Eye (tissue), 1 donor: ENCODE data around the gene C5AR1.
"Not testable (repeated sequence)": the region's sequence is repeated elsewhere in the genome, so short reads cannot be mapped to it uniquely, and the experiment has no call there.

ENCODE experiments used
- DNase-seq: peaks from one replicate; pipeline ENCODE4 v3.0.0-alpha.2; 2015

C5AR1 gene

DNA sequence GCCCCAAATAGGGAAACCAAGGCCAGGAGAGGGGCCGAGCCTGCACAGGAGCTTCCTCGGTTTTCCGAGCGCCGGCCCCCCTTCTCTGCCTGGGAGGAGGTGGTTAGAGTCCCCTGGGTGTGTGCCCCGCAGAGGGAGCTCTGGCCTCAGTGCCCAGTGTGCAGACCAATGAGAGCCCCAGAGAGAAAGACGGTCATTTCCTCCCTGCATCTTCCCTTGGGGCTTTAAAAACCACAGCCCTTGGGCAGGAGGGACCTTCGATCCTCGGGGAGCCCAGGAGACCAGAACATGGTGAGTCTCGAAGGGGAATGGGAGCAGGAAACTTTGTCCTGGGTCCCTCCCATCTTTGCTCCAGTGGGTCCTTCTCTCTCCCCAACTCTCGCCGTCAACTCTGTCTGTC, at the start of gene C5AR1:
Gene C5AR1 (plus strand): TSS at position 254 of the 400 bp plus-strand sequence. CDS start 35 bp downstream, at position 289.
- DNase-seq: no peak

DNA sequence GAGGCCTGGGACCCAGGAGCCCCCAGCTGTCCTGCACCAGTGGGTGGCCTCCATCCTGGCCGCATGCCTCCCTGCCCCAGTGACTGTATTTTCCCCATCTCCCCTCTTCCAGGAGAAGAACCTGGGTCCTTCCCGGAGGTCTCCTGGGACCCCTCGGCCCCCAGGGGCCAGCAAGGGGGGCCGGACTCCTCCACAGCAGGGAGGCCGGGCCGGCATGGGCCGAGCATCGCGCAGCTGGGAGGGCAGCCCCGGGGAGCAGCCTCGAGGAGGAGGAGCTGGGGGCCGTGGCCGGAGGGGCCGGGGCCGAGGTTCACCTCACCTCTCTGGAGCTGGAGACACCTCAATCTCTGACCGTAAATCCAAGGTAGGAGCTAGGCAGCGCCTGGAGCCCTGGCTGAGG, 49.2 kb upstream of the C5AR1 start:
- no peak for DNase-seq

DNA sequence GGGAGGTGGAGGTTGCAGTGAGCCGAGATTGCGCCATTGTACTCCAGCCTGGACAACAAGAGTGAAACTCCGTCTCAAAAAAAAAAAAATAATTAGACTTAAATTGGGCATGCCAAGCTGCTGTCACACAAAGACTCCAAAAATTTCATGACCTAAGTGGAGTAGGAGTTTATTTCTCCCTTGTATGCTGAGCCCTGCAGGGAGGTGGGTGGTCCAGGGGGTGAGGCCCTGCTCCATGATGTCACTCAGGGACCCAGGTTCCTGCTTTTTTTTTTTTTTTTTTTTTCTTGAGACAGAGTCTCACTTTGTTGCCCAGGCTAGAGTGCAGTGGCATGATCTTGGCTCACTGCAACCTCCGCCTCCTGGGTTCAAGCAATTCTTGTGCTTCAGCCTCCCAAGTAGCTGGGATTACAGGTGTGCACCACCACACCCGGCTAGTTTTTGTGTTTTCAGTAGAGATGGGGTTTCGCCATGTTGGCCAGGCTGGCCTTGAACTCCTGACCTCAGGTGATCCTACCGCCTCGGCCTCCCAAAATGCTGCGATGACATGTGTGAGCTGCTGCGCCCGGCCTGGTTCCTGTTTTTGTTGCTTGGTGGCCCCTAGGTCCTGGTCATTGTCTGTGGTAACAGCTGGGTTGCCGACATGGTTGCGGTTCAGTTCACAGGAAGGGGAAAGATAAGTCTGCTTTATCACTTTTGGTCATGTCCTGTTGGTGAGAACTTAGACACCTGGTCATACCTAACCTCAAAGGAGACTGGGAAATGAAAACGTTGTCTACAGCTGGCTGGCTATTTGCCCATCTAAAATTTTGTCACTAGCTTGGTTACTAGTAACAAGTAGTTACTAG, 47.5 kb upstream of the C5AR1 start:
- DNase-seq: not testable (repeated sequence)

DNA sequence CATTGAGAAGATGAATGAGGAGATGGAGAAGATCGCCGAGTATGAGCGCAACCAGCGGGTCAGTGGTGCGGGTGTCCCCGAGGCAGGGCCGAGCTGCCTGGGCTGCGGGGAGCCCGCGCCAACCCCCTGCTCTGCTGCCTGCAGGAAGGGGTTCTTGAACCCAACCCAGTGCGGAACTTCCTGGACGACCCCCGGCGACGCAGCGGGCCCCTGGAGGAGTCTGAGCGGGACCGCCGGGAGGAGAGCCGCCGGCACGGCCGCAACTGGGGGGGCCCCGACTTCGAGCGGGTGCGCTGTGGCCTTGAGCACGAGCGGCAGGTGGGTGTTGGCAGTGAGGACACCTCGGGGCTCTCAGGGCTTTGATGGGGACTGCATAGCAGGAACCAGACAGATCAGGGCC, 45.0 kb upstream of the C5AR1 start:
- no peak for DNase-seq

DNA sequence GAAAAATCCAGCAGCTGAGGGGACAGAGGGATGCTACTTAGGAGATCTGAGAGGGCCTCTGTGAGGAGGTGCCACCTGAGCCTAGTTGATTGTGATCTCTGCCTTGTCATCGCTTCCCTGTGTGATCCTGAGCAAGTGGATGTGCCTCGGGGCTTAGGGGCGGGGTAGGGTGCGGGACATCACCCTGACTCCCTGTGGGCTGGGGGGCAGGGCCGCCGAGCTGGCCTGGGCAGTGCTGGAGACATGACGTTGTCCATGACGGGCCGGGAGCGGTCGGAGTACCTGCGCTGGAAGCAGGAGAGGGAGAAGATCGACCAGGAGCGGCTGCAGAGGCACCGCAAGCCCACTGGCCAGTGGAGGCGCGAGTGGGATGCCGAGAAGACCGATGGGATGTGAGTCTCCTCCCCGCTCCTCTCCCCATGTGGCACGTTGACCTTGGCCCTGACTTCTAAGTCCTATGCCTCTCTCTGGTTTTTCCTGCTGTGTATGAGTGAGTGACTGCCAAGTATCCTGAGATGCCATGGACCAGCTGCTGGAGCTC, 43.2 kb upstream of the C5AR1 start:
- DNase-seq: no peak

DNA sequence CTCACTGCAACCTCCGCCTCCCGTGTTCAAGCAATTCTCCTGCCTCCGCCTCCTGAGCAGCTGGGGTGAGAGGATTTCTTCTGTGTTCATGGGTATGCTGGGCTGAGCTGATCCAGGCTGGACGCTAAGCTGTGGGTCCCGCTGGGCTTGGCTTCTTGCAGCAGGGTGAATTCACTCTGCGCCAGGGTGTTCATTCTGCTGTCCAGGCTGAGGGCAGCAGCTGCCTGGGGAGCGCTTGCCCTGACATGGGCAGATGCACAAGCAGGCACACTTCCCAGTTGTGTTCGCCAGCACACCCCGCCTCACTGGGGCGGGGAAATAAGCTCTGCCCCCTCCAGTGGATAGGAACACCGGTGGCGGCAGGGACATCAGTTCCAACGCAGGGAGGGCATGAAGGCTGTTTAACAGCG, 42.3 kb upstream of the C5AR1 start:
- no peak for DNase-seq

DNA sequence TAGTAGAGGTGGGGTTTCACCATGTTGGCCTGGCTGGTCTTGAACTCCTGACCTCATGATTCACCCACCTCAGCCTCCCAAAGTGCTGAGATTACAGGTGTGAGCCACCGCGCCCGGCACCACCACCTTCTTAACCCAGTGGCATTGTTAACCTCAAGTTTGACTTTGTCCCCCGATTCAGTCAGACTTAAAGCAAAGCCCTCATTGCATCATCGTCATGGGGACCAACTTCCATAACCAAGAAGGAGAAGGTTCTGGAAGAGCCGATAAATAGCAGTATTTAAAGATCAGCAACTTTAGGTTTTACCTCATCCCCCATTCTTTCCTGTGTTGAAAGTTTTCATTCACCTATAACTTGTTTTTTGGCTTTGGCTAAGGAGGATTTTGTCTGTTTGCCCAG, 41.6 kb upstream of the C5AR1 start:
- no peak for DNase-seq

DNA sequence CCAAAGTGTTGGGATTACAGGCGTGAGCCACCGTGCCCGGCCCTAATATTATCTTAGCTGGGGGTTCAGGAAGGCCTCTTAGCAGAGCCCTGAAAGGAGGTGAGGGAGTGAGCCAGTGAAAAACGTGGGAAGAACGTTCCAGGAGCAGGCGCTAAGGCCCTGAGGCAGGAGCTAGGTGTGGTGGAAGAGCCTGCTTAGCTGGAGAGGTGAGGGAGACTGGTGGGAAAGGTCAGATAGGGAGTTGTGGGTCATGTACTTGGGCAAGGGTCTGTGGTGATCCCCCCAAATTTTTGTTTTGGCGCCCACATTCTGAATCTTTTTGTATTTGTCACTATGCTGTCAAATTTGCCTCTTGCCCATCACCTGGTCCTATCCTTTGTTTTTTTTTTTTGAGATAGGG, 40.1 kb upstream of the C5AR1 start:
- DNase-seq: no peak

DNA sequence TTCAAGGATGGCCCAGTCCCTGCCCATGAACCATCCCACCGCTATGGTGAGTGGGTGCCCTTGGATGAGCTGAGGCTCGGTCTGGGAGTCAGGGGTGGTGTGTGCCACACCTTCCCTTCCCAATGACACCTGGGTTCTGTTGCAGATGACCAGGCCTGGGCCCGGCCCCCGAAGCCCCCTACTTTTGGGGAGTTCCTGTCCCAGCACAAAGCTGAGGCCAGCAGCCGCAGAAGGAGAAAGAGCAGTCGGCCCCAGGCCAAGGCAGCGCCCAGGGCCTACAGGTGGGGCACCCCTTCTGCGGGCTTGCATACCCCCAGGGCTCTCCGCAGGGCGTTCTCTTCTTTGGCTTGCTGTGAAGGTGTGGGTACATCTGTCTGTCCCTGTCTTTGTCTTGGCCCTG, 39.3 kb upstream of the C5AR1 start:
- DNase-seq: no peak

DNA sequence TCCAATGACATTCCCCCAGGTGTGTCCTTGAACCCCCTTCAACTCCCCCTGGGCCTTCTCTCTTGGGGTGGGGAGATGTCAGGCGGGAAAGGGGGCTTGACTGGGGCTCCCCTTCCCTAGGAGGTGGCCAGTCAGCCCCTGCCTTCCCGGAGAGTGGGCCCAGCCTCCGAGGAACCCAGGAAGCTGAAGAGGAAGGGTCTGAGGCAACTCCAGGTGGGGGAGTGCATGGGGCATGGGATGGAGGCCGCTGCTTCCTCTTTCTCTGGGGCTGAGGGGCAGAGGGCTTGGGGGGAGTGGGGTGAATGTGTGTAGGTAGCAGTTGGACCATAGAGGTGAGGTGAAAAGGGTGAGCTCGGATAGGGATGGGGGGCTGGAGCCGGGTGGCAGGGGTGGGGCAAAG, 37.7 kb upstream of the C5AR1 start:
- no peak for DNase-seq

DNA sequence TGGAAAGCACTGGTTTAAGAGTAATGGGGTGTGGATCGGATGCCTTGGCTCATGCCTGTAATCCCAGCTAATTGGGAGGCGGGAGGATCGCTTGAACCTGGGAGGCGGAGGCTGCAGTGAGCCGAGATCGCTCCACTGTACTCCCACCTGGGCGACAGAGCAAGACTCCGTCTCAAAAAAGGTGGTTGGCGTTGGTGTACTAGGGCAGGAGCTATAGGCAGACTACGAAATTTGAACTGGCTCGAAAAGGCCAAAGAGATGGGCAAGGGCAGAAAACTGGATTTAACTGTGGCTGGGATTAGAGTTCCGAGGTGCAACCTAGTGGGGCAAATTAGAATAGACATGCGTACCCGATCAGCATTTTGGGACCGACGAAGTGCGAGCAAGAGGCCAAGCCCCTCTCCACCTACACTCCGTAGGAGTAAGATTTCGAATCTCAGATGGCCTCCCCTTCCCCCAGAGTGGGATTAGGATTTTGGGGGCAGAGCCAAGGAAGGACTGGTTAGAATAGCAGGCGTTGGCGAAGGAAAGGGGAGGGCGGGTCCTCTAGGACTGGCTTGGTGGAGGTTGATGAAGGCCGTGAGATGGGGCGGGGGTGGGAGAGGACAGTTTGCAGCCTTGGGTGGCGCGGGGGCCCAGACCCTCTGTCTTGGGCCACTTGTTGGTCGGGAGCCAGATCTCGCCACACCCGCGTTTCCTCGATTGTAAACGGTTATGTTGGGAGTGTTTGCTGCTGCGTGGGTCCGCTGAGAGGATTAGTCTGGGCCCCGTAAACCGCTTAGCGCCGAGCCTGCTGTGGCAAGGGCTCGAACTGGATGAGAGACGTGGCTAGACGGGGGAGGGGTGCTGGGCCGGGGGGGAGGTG, 37.0 kb upstream of the C5AR1 start:
- DNase-seq: peak; percentile 85

DNA sequence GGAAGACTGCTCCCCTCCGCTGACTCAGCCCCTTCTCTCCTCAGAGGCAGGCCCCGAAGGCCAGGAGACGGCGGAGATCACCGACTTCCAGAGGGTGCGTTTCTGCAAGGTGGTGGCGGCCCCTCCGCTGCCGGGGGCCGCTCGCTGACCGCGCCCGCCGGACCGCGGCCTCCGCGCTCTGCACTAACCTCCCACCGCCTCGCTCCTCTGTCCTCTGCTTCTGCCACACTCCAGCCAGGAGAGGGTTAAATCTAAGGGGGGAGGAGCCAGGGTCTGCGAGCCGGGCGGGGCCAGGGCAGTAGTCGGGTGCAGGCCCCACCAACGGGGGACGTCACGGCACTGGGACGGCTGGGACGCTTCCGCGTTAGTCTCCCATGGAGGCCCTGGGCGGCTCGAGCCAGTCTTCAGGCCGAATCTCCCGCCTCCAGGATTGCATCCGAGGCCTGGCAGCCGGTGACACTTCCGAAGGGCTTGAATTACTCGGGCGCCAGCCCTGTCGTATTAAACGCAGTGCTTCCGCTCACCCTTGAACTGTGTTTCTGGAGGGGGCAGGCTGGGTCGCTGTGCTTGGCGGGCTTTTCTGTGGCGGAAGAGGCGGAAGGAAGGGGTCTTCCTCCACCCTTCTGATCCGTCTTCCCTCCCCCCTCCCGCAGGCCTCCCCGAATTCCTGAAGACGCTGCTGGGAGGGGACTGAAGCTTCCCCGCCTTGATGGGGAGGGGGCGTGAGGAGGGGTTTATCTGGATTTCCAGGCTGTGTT, 36.2 kb upstream of the C5AR1 start:
- peak; percentile 97 for DNase-seq

DNA sequence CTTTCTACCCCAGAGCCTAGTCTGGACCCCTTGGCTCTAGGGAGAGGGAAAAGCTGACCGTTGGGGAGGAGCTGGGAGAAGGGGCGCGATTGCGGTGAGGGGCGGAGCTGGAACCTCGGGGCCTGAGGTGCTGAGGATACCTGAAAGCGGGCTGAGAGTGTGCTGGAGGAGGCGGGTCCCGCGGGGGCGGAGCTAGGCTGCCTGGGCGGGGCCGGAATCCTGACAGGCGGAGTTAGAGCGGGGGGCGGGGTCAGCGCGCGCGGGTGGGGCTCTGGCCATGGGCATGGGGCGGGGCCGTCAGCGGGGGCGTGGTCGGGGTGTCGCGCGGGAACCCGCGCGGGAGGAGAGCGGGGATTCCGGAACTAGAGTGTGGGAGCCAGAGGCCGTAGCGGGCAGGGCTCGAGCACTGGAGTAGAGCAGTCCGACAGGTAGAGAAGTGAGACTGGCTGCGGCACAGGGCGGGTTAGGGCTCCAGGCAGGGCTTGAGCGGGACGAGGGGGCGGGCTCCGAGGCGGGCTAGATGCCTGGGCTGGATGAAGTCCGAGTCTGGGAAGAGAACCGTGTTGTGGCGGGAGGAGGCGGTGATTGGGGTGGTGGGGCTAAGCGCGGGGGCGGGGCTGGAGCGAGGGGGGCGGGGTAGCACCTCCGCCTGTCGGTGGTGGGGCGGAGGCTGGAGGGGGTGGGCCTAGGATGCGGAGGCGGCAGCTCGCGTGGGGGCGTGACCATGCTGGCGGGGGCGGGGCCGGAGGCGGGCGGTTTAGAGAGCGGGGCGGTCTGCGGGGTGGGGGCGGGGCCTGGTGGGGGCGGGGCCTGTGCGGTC, 35.4 kb upstream of the C5AR1 start, which contains the start of gene INAFM1:
Gene INAFM1 (plus strand): TSS at position 815 of the 820 bp plus-strand sequence. CDS start 35 bp downstream, outside the sequence.
- DNase-seq: peak; percentile 97

DNA sequence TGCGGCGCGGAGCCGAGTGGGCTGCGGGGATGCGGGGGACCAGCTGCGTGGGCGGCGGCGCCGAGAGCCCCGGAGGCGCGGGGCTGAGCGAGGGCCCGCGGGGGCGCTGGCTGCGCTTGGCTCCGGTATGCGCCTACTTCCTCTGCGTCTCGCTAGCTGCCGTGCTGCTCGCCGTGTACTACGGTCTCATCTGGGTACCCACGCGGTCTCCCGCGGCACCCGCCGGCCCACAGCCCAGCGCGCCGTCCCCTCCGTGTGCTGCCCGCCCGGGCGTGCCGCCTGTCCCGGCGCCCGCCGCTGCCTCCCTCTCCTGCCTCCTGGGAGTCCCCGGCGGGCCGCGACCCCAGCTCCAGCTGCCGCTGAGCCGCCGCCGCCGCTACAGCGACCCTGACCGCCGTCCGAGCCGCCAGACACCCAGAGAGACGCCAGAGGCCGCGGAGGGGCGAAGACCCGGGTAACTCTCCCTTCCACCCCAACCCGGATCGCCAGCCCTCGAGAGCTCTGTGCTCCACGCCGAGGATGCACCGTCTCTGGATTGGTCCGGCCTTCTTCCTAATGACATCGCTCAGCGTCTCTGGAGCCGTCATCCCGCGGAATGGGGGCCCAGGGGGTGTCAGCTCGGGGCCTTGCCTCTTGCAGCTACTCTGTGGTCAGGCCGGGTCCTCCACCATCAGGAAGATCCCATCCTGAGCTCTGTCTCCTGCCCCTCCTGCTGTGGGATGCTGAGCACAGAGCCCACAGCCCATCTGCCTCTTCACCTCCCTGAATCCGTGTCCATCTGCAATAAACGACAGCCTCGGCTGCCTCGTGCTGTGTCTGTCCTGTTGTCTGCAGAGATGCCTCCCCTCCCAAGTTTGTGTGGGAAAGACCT, 34.5 kb upstream of the C5AR1 start:
- peak; percentile 66 for DNase-seq

DNA sequence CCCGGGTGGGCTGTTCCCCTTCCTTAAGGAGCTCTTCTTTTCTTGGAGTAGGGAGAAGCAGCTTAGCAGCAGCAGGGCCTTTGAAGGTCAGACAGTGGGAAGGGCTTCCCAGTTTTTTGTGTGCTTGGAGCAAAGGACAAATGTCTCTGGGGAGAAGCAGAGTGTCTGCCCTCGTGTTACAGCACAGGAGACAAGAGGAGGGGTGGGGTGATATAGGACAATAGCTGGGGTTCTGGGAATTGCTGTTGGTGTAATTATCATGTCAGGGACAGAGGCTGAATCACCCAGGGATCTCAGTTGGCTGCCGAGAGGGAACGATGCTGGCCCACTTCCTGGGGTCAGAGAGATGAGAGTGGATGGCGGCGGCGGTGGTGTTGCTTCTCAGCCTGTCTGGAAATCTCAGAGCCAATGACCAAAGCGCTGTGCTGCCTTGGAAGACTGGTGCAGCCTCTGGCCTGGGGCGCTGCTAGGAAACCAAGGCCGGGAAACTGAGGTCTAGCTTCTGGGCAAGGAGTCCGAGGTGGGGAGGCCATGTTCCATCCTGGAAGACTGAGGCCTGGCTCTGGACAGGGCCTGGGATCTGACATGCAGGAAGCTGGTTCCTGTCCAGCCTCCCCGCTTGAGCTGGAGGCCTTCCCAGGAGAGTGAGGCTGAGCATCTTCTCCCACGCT, 33.7 kb upstream of the C5AR1 start:
- no peak for DNase-seq

DNA sequence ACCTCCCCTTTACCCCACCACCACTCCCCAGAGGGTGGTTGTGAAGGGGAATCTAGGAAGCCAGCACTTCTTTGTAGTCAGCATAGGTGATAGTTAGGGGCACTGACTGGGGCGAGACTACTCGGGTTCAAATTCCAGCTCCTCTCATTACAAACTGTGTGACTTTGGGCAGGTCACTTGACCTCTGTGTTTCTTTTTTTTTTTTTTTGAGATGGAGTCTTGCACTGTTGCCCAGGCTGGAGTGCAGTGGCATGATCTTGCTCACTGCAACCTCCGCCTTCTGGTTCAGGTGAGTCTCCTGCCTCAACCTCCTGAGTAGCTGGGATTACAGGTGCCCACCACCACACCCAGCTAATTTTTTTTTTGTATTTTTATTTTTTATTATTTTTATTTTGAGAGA, 33.1 kb upstream of the C5AR1 start:
- DNase-seq: not testable (repeated sequence)

DNA sequence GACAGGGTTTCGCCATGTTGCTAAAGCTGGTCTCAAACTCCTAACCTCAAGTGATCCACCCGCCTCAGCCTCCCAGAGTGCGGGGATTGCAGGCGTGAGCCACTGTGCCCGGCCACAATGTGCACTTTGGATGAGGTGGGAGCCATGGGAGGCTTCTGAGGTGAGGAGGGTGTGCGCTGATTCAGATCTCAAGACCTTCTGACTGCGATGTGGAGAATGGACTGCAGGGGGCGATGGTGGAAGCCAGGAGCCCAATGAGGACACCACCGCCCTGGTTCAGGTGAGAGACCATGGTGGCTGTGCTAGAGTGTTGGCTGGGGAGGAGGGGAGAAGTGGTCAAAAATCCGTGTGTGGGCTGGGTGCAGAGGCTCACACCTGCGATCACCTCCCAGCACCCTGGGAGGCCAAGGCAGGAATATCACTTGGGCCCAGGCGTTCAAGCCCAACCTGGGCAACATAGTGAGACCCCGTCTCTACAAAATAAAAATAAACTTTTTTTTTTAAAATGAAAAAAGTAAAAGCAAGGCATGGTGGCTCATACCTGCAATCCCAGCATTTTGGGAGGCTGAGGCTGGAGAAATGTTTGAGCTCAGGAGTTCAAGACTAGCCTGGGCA, 29.4 kb upstream of the C5AR1 start:
- peak; percentile 32 for DNase-seq

DNA sequence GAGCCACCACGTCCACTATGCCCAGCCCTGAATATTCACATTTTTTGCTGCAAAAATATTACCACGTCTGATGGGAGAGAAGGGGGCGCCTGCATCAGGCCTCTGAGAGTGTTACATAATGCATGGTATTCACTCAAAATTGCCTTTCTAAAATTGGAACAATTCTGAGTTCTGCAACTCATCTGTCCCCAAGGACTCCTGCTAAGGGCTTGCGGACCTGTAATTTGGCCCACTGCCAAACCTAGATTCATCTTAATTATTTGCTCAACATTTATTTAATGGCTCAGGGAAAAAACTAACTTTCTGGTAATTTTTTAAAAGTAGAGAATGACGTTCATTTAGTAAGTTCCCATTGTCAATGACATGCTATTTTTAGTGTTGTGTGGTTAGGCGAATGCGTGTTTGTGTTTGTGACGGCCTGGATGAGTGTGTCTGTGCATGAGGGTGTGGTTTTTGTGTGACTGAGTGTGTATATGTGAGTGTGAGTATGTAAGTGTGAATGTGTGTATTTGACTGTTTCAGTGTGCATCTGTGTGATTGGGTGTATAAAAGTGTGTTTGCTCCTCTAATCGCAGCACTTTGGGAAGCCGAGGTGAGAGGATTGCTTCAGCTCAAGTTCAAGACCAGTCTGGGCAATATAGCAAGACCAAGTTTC, 26.1 kb upstream of the C5AR1 start:
- no peak for DNase-seq

DNA sequence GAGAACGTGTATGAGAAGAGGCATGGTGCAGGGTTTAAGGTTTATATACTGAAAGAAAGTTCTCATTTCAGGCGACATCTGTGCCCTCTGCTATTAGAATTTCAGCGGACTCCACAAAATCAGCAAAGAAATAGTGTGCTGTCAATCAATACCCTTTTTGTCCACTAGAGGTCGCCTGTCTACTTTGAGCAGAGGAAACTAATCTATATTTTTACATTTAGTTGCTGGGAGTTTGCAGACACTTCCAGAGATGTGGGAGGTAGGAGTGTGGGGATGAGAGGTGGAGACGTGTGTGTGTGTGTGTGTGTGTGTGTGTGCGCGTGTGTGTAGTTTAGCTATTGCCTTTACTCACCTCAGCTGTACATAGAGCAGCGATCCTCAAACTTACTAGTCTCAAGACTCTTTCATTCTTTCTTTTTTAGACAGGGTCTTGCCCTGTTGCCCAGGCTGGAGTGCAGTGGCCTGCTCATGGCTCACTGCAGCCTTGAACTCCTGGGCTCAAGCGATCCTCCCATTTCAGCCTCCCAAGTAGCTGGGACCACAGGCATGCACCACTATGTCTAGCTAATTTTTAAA, 25.2 kb upstream of the C5AR1 start:
- DNase-seq: peak; percentile 86
